ENCODE data around the gene DEFB123.

Gene DEFB123

DNA sequence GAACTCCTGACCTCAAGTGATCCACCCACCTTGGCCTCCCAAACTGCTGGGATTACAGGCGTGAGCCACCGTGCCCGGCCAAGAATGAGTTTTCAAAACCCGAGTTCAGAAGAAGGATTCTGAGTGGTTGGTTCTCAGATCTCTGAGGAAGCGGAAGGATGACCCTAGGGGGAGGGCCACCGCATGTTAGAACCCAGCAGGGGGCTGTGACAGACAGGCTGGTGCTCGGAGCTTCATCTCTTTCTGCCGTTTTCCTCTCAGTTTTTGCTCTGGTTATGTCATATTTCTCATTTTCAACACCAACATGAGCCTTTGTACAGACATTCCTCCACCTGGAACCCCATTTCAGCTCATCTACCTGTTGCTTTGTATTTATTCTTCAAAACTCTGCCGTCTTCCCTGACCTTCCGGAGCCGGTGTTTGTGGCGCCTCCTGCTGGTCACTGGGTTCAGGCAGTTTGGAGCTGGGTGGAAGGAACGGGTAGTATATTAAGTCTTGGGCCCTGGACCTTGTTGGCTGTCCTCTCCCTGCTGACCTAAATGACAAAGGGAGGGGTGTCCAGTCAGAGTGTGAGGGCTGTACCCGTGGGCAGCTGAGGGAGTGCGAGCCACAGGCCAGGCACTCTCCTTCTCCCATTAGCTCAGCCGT is at the start of gene DEFB123:
Gene DEFB123 (plus strand): TSS at position 621 of the 648 bp plus-strand sequence. CDS start 67 bp downstream, outside the sequence.
- H3K27me3 ChIP-seq (ENCODE audit: insufficient read depth, low read length, poor library complexity, severe bottlenecking) = no peaks in the 10 kb centered on the region
- H3K9ac ChIP-seq (ENCODE audit: low read depth, low read length, poor library complexity, severe bottlenecking) = no peak within 1 kb of the TSS
- no peak within 1 kb of the TSS for H3K4me3 ChIP-seq (ENCODE audit: low read length, poor library complexity, severe bottlenecking)
- no peaks in the 10 kb centered on the region for H3K4me1 ChIP-seq (ENCODE audit: insufficient read depth, low read length, poor library complexity, severe bottlenecking)
- H3K4me2 ChIP-seq (ENCODE audit: low read depth, low read length, poor library complexity, severe bottlenecking) = no peak within 1 kb of the TSS
- H3F3A ChIP-seq (ENCODE audit: low read depth) = no peaks in the 10 kb centered on the region
- H3K79me2 ChIP-seq (ENCODE audit: insufficient read depth, low read length) = no peaks in the 10 kb centered on the region
- no peaks in the 10 kb centered on the region for H3K9me2 ChIP-seq (replicated peaks; ENCODE audit: low read depth, low read length)
- no peaks in the 10 kb centered on the region for H3K9me3 ChIP-seq (ENCODE audit: insufficient read depth, low read depth, low read length)
- H4K20me1 ChIP-seq (ENCODE audit: insufficient read depth, low read length, poor library complexity, severe bottlenecking) = no peaks in the 10 kb centered on the region
- TF ChIP-seq EZH2phosphoT487 (IDR thresholded peaks at IDR 0.05; ENCODE audit: borderline replicate concordance) = no peak
- TF ChIP-seq CTCF (conservative IDR thresholded peaks at IDR 0.05; ENCODE audit: low read length) = peak; percentile 45
- H3K36me3 ChIP-seq (ENCODE audit: insufficient read depth, low read length) = no peaks in the 10 kb centered on the region
- no peak within 1 kb of the TSS for H2AFZ ChIP-seq (ENCODE audit: low read length)

- no peaks in the 10 kb centered on the region for H3K9me3 ChIP-seq (ENCODE audit: insufficient read depth, low read depth, low read length)
- H3K79me2 ChIP-seq (ENCODE audit: insufficient read depth, low read length) = no peaks in the 10 kb centered on the region
- no peaks in the 10 kb centered on the region for H3K9me2 ChIP-seq (replicated peaks; ENCODE audit: low read depth, low read length)
- H3K27me3 ChIP-seq (ENCODE audit: insufficient read depth, low read length, poor library complexity, severe bottlenecking) = no peaks in the 10 kb centered on the region
- TF ChIP-seq EZH2phosphoT487 (IDR thresholded peaks at IDR 0.05; ENCODE audit: borderline replicate concordance) = no peak
- no peak for TF ChIP-seq CTCF (conservative IDR thresholded peaks at IDR 0.05; ENCODE audit: low read length)
- no peaks in the 10 kb centered on the region for H3K36me3 ChIP-seq (ENCODE audit: insufficient read depth, low read length)
- no peaks in the 10 kb centered on the region for H3K4me1 ChIP-seq (ENCODE audit: insufficient read depth, low read length, poor library complexity, severe bottlenecking)
- H3K9ac ChIP-seq (ENCODE audit: low read depth, low read length, poor library complexity, severe bottlenecking) = no peak overlapping the region
- no peaks in the 10 kb centered on the region for H4K20me1 ChIP-seq (ENCODE audit: insufficient read depth, low read length, poor library complexity, severe bottlenecking)
- no peak overlapping the region for H3K4me2 ChIP-seq (ENCODE audit: low read depth, low read length, poor library complexity, severe bottlenecking)
- H3F3A ChIP-seq (ENCODE audit: low read depth) = no peaks in the 10 kb centered on the region
- H3K4me3 ChIP-seq (ENCODE audit: low read length, poor library complexity, severe bottlenecking) = no peak overlapping the region
- no peak overlapping the region for H2AFZ ChIP-seq (ENCODE audit: low read length)
Observed at GRCh38 chr20:31392836-31393235, 47.6 kb upstream of the DEFB123 start.

- H3K4me3 ChIP-seq (ENCODE audit: low read length, poor library complexity, severe bottlenecking) = no peak overlapping the region
- TF ChIP-seq CTCF (conservative IDR thresholded peaks at IDR 0.05; ENCODE audit: low read length) (no peak), EZH2phosphoT487 (IDR thresholded peaks at IDR 0.05; ENCODE audit: borderline replicate concordance) (no peak)
Observed at GRCh38 chr20:31394900-31395299, 45.5 kb upstream of the DEFB123 start.

More at GRCh38 chr20:31394900-31395299, 45.5 kb upstream of the DEFB123 start:
- H3K4me2 ChIP-seq (ENCODE audit: low read depth, low read length, poor library complexity, severe bottlenecking) = no peak overlapping the region
- no peak overlapping the region for H3K9ac ChIP-seq (ENCODE audit: low read depth, low read length, poor library complexity, severe bottlenecking)
- H2AFZ ChIP-seq (ENCODE audit: low read length) = no peak overlapping the region
- H3K27me3 ChIP-seq (ENCODE audit: insufficient read depth, low read length, poor library complexity, severe bottlenecking) = no peaks in the 10 kb centered on the region
- no peaks in the 10 kb centered on the region for H3F3A ChIP-seq (ENCODE audit: low read depth)
- no peaks in the 10 kb centered on the region for H3K4me1 ChIP-seq (ENCODE audit: insufficient read depth, low read length, poor library complexity, severe bottlenecking)
- H3K9me3 ChIP-seq (ENCODE audit: insufficient read depth, low read depth, low read length) = no peaks in the 10 kb centered on the region
- no peaks in the 10 kb centered on the region for H3K79me2 ChIP-seq (ENCODE audit: insufficient read depth, low read length)
- H4K20me1 ChIP-seq (ENCODE audit: insufficient read depth, low read length, poor library complexity, severe bottlenecking) = no peaks in the 10 kb centered on the region
- no peaks in the 10 kb centered on the region for H3K36me3 ChIP-seq (ENCODE audit: insufficient read depth, low read length)
- no peaks in the 10 kb centered on the region for H3K9me2 ChIP-seq (replicated peaks; ENCODE audit: low read depth, low read length)
